ENCODE measurements around the gene ZNF311.

The ZNF311 gene

DNA sequence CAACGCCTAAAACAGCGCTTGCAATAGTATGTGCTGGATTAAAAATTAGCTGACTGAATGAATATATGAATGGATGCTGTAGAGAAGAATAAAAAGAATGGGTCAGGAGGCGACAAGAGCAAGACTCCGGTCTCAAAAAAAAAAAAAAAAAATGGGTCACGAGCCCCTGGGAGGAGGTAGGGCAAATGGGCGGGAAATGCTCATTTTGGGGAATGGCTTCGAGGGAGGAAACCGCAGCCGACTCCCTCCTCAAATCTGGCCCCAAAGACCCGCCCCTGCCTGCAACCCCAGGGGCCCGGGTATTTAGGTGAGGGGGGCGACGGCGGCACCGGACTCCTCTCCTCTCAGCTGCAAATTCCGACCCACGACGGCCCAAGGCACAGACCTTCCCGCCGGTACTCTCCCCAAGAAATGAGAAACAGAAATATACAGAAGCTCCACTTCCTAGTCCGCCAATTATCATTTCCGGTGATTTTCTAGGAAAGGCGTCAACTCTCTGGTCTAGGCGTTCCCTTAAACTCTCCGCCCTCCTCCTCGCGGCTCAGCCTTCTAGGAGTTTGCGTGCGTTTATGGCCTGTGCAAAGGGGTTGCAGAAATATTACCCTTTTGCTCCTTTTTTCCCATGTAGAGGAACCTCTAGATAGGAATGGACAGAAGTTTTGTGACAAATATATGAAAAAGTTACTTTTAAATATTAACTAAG, at the start of gene ZNF311:
Gene ZNF311, minus strand, starts transcription at position 133 of the 703 bp plus-strand sequence. CDS start 1,361 bp downstream, outside the sequence.
- DNase-seq, result peak; percentile 68

- no peak for DNase-seq
Observed at GRCh38 chr6:29051680-29052079, 46.6 kb upstream of the ZNF311 start.

GRCh38 chr6:29045075-29045474, 40.0 kb upstream of the ZNF311 start, which contains the start of gene OR2W1:
OR2W1 (minus strand) TSS chr6:29045175; CDS start chr6:29045175, 0 bp downstream.
- DNase-seq, result no peak

DNA sequence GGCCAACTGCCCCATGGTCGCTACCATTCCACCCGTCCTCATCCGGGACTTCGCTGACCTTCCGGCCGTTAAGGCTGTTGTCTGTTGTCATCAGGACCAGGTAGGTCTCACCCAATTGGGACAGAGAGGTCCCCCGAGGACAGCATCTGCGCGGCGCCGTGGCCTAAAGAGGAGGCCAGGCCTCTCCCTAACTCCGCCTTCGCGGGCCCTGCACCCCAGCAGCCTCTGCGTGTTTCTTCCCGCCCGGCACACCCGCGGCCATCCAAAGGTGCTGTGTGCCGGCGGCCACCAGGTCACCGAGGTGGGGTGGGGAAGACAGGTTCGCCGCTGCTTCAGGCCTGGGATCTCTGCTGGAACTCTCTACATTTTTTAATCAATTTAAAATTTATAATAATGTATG, 30.8 kb upstream of the ZNF311 start:
- no peak for DNase-seq

DNA sequence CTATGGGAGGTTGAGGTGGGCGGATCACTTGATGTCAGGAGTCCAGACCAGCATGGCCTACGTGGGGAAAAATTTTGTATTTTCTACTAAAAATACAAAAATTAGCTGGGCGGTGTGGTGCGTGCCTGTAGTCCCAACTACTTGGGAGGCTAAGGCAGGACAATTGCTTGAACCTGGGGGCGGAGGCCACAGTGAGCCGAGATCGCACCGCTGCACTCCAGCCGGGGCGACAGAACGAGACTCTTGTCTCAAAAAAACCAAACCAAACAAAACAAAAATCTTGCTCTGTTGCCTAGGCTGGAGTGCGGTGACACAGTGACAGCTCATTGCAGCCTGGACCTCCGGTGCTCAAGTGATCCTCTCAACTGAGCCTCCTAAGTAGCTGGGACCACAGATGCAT, 23.7 kb upstream of the ZNF311 start:
- no peak for DNase-seq

- DNase-seq, result no peak
Observed at GRCh38 chr6:29025927-29026585, 20.9 kb upstream of the ZNF311 start.

- DNase-seq, result no peak
Observed at GRCh38 chr6:29021434-29021833, 16.3 kb upstream of the ZNF311 start.

DNA sequence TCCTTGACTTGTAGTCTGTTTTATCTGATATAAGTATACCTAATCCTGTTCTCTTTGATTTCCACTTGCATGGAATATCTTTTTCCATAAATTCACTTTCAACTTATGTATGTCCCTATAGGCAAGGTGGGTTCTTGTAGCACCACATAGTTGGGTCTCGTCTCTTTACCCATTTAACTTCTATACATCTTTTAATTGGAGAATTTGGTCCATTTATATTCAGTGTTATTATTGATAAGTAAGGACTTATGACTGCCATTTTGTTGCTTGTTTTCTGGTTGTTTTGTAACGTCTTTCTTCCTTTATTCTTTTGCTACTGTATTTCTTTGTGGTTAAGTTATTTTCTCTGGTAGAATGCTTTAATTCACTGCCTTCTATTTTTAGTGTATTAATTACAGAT, 14.5 kb upstream of the ZNF311 start:
- DNase-seq, result no peak

DNA sequence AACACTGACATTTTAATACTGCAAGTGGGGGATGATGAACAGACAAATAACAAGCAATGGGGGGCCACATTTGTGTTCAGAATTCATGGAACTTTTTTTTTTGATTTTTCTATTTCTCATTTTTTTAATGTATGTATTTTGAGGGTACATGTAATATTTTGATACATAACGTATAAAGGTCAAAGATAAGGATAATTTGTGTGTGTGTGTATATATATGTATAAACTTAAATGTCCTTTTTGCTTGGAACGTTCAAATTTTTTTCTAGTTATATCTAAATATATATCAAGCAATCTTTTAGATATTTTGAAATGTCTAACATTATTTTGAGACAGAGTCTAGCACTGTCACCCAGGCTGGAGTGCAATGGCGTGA, 12.3 kb upstream of the ZNF311 start:
- DNase-seq, result no peak

GRCh38 chr6:29016559-29017427, 11.7 kb upstream of the ZNF311 start:
- peak; percentile 70 for DNase-seq

GRCh38 chr6:29014729-29015608, 9.9 kb upstream of the ZNF311 start:
- peak; percentile 3 for DNase-seq

- DNase-seq, result peak; percentile 58
Observed at GRCh38 chr6:29011276-29011734, 6.2 kb upstream of the ZNF311 start.

DNA sequence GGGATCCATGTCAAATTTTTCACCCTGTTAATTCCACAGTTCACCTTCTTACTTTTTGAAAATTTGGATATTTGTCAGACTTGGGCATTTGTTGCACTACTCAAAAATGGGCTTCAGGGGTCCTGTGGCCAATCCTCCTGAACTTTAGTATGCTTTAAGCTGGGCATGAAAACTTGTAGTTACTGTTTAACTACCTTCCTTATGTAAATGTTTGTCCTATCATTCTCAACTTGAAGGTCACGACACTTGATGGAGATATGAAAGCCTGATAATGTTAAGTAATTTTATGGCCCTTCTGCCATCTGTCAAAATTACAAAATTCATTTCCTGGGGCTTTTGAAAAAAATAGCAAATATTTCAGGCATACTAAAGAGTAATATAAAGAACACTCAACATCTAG, 4.2 kb upstream of the ZNF311 start:
- no peak for DNase-seq

GRCh38 chr6:29008089-29008488, 3.0 kb upstream of the ZNF311 start:
- no peak for DNase-seq

DNA sequence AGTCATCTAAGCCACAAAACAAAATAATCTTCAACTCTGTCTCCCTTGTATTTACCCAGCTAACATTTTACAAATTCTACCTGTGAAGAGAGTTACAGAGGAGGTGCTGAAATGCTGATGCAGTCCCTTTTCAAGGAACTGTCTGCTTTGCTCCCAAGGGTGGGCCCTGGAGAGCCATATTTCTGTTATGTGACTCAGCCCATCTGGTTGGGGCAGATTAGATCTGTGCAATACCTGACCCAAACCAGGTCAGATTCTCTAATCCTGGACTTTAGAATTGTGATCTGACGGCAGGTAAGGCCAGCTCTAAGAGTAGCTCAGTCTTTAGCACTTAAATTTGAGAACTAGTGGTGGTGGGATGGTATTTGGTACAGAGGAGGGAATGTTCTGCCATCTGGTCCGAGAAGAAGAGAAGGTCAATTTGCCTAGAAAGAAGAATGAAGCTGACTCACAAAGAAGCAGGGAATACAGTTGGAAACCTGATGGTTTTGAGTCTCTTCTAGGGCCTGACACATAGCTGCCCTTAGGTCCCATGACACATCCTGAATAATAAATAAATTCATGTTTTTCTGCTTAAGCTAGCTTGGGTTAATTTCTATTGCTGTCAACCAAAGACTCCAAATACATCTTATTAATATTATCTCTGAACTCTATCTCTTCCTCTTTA, 8.1 kb downstream of the ZNF311 start:
- DNase-seq, result no peak

- no peak for DNase-seq
Observed at GRCh38 chr6:28995093-28995650, 9.9 kb downstream of the ZNF311 start.

DNA sequence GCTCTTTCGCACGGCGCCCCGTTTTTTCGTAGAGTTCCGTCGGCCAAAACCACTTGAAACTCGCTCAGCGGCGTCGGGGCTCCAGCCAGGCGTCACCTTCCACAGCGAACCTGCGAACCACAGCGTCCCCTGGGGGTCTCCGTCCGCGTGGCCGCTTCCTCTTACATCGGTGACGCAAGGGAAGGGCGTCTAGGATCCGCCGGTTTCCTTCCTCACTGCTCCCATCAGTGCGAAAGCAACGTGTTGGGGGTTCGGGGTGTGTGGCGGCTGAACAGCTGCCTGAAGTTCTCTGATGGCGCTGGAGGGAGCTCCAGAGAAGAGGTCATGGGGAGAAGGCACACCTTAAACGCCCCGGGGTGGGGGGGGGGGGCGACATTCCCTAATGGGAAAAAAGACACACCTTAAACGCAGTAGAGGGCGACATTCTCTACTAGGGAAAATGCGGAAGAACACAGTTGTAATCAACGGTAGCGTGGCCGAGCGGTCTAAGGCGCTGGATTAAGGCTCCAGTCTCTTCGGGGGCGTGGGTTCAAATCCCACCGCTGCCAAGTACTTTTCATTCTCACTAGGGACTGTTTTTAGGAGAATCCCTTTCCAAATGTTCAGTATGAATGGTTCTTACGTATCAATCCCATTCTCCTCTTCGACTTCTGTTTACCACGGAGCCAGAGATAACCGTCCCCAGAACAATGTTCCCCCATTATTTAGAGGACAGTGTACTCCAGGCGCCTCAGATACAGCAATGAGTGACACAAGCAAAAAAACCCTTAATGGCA, 16.4 kb downstream of the ZNF311 start:
- DNase-seq, result peak; percentile 77

- DNase-seq, result peak; percentile 98
Observed at GRCh38 chr6:28985462-28986164, 19.5 kb downstream of the ZNF311 start.

DNA sequence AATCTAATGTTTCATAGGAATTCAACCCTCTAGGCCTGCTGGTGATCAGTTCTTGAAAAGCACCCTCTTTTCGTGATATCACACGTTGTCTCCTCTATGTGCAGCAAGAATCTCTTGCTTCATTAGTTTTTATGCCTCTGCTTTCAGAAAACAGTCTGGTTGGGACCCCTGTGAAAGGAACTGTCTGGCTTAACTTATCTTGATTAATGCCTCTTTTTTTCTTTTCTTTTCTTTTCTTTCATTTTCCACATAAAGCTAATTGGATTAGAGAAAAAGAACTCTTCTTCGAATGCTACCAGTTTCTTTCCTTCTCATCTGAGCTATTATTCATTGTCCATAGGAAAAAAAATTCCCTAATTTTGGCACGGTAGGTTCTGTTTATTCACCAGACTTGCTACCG, 21.3 kb downstream of the ZNF311 start:
- no peak for DNase-seq

Measured in fibroblast of skin of right quadriceps (primary cell).